ENCODE measurements around the gene MIPEP. TPM values are rescaled to one million over a fixed set of nuclear protein-coding genes. Genes with fewer than 3 reads are reported as not detected.
A peak's percentile ranks its signal among the peaks of the same experiment; 100 is the strongest.

The MIPEP gene
- total and polyA plus RNA-seq, 9 of the 15 experiments (the other 6 are each of a cell fraction or from before 2014, with no cell fraction given) = 1.7 to 19.3 (median 13.1) TPM

GRCh38 chr13:23701636-23702035 lies 187.6 kb downstream of the MIPEP start:
- in situ Hi-C loops (cut with MboI) = no loop called here
- no peak overlapping the region for H3K4me3 ChIP-seq
- H3K79me2 ChIP-seq (ENCODE audit: control insufficient read depth, insufficient read depth, low read length) = no peaks in the 10 kb centered on the region
- CTCF ChIA-PET (ENCODE audit: low intra/inter-chr PET ratio) = no interaction called here
- POLR2A ChIA-PET = interaction anchor here (0.6 kb wide), 1 partner anchor 10 kb away, joined by 3 read pairs; no protein-coding TSS in a partner anchor
- no peaks in the 10 kb centered on the region for H4K20me1 ChIP-seq (replicated peaks; ENCODE audit: control insufficient read depth, insufficient read depth, low read length)
- FAIRE-seq (no peak), ATAC-seq (peak; percentile 34; the same call in 2 of the 3 replicates), DNase-seq (ENCODE audit: extremely low read depth in 1 of 4, low spot score in 3 of 4) (no peak)
- H3K9me1 ChIP-seq (ENCODE audit: control insufficient read depth, insufficient read depth, low read length) = no peaks in the 10 kb centered on the region
- H3K27me3 ChIP-seq (ENCODE audit: control insufficient read depth in 2 of 2, insufficient read depth in 2 of 2, low read length in 2 of 2) = peaks cover 8 to 39% of the 10 kb centered on the region in 2 experiments; a peak in 4 of 5 replicates
- H3K27ac ChIP-seq (ENCODE audit: extremely low read depth, low read depth, low read length) = no peak overlapping the region
- H3K36me3 ChIP-seq (ENCODE audit: control insufficient read depth, insufficient read depth, low read length) = no peaks in the 10 kb centered on the region
- H3K4me1 ChIP-seq (replicated peaks in 1 of 2; ENCODE audit: control insufficient read depth in 2 of 2, insufficient read depth in 2 of 2, low read length in 2 of 2) = no peaks in the 10 kb centered on the region
- H2AFZ ChIP-seq (ENCODE audit: low read depth, low read length) = no peak overlapping the region
- no peaks in the 10 kb centered on the region for H3K9me3 ChIP-seq (replicated peaks; ENCODE audit: control insufficient read depth, insufficient read depth, low read depth, low read length)
- 3% methylated on average over 9 of the region's 12 CpGs for WGBS (ENCODE audit: insufficient coverage, low coverage, missing lambda C conversion rate)
- no peak overlapping the region for H3K9ac ChIP-seq (ENCODE audit: insufficient read depth in 1 of 2, low read depth in 2 of 2, low read length in 2 of 2)
- BruUV-seq (replicated peaks) = no TSS peak
- intact Hi-C loops (cut with micrococcal nuclease) = no loop called here
- no peak overlapping the region for H3K4me2 ChIP-seq (ENCODE audit: insufficient read depth, low read length)
- no peak for TF ChIP-seq MXD1 (CRISPR knock-in tag; IDR thresholded peaks at IDR 0.05; ENCODE audit: borderline replicate concordance, poor library complexity, severe bottlenecking)
- TF ChIP-seq ZBTB17 (CRISPR knock-in tag; IDR thresholded peaks at IDR 0.05) = no peak
- TF ChIP-seq SPI1 (IDR thresholded peaks at IDR 0.05; ENCODE audit: borderline replicate concordance, low read depth, low read length) = no peak
- TF ChIP-seq KLF6 (CRISPR knock-in tag; IDR thresholded peaks at IDR 0.05; ENCODE audit: borderline replicate concordance) = no peak
- TF ChIP-seq, protein P1, sequence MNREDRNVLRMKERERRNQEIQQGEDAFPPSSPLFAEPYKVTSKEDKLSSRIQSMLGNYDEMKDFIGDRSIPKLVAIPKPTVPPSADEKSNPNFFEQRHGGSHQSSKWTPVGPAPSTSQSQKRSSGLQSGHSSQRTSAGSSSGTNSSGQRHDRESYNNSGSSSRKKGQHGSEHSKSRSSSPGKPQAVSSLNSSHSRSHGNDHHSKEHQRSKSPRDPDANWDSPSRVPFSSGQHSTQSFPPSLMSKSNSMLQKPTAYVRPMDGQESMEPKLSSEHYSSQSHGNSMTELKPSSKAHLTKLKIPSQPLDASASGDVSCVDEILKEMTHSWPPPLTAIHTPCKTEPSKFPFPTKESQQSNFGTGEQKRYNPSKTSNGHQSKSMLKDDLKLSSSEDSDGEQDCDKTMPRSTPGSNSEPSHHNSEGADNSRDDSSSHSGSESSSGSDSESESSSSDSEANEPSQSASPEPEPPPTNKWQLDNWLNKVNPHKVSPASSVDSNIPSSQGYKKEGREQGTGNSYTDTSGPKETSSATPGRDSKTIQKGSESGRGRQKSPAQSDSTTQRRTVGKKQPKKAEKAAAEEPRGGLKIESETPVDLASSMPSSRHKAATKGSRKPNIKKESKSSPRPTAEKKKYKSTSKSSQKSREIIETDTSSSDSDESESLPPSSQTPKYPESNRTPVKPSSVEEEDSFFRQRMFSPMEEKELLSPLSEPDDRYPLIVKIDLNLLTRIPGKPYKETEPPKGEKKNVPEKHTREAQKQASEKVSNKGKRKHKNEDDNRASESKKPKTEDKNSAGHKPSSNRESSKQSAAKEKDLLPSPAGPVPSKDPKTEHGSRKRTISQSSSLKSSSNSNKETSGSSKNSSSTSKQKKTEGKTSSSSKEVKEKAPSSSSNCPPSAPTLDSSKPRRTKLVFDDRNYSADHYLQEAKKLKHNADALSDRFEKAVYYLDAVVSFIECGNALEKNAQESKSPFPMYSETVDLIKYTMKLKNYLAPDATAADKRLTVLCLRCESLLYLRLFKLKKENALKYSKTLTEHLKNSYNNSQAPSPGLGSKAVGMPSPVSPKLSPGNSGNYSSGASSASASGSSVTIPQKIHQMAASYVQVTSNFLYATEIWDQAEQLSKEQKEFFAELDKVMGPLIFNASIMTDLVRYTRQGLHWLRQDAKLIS (CRISPR knock-in tag; IDR thresholded peaks at IDR 0.05) = no peak
- no peak for TF ChIP-seq HLTF (IDR thresholded peaks at IDR 0.05)
- TF ChIP-seq LCOR (CRISPR knock-in tag; IDR thresholded peaks at IDR 0.05) = no peak
- no peak for TF ChIP-seq HDAC3 (IDR thresholded peaks at IDR 0.05; ENCODE audit: borderline replicate concordance, partially characterized antibody)
- TF ChIP-seq TEAD4 (IDR thresholded peaks at IDR 0.05; ENCODE audit: low read length) = no peak
- no peak for TF ChIP-seq TEAD4 (CRISPR knock-in tag; IDR thresholded peaks at IDR 0.05; ENCODE audit: borderline replicate concordance)
- TF ChIP-seq POLR2AphosphoS5 (IDR thresholded peaks at IDR 0.05; ENCODE audit: control insufficient read depth, insufficient read depth, low read depth, low read length) = no peak
- no peak for TF ChIP-seq MYNN (IDR thresholded peaks at IDR 0.05)
- TF ChIP-seq MYNN (CRISPR knock-in tag; IDR thresholded peaks at IDR 0.05) = no peak
- no peak for TF ChIP-seq ZBTB7A (IDR thresholded peaks at IDR 0.05; ENCODE audit: borderline replicate concordance, control insufficient read depth, low read depth, low read length)
- TF ChIP-seq, protein P2, sequence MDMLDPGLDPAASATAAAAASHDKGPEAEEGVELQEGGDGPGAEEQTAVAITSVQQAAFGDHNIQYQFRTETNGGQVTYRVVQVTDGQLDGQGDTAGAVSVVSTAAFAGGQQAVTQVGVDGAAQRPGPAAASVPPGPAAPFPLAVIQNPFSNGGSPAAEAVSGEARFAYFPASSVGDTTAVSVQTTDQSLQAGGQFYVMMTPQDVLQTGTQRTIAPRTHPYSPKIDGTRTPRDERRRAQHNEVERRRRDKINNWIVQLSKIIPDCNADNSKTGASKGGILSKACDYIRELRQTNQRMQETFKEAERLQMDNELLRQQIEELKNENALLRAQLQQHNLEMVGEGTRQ (CRISPR knock-in tag; IDR thresholded peaks at IDR 0.05) = no peak
- TF ChIP-seq ZNF77 (CRISPR knock-in tag; IDR thresholded peaks at IDR 0.05) = no peak
- TF ChIP-seq, protein P3, sequence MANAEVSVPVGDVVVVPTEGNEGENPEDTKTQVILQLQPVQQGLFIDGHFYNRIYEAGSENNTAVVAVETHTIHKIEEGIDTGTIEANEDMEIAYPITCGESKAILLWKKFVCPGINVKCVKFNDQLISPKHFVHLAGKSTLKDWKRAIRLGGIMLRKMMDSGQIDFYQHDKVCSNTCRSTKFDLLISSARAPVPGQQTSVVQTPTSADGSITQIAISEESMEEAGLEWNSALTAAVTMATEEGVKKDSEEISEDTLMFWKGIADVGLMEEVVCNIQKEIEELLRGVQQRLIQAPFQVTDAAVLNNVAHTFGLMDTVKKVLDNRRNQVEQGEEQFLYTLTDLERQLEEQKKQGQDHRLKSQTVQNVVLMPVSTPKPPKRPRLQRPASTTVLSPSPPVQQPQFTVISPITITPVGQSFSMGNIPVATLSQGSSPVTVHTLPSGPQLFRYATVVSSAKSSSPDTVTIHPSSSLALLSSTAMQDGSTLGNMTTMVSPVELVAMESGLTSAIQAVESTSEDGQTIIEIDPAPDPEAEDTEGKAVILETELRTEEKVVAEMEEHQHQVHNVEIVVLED (CRISPR knock-in tag; IDR thresholded peaks at IDR 0.05) = no peak

Measured in K562 (cell line).